Hematopoietic multipotent progenitor cell treated with erythropoietin and hydrocortisone succinate and interleukin-3 and kit ligand, for 6 days (in vitro differentiated cells): ENCODE data around the gene ABLIM1.

Source experiments
- DNase-seq: peaks from one replicate; pipeline ENCODE4 v3.0.0-alpha.2; 2015

Gene ABLIM1

DNA sequence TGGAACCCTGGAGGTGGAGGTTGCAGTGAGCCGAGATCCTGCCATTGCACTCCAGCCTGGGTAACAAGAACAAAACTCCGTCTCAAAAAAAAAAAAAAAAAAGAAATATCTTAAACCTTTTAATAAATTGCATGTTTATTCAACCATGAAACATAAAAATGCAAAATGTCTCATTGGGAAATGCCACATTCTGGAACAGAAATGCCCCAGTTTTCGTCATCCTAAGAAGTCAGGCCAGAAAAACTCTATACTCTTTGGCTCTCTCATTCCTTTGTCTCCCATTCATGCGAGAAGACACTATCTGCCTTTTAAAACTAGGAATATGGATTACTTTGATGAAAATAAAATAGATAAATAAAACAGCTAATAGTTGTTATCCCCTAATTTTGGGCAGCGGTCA is 21.5 kb upstream of the ABLIM1 start:
- DNase-seq = no peak

DNA sequence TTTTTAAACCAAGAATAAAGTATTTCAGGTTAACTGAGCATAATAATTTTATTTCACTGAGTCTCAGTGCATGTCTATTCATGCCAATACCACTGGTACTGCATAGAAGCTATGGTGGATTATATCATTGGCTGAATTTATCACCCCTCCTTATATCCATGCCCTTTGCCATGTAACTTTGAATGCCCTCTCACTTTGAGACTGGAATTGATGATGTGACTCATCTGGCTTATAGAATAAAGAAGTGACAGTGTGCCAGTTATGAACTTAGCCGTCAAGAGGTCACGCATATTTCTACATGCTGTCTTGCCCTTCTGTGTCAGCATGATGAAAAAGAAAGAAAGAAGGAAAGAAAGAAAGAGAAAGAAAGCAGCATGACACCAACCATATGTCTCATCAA is 20.7 kb upstream of the ABLIM1 start:
- no peak for DNase-seq

DNA sequence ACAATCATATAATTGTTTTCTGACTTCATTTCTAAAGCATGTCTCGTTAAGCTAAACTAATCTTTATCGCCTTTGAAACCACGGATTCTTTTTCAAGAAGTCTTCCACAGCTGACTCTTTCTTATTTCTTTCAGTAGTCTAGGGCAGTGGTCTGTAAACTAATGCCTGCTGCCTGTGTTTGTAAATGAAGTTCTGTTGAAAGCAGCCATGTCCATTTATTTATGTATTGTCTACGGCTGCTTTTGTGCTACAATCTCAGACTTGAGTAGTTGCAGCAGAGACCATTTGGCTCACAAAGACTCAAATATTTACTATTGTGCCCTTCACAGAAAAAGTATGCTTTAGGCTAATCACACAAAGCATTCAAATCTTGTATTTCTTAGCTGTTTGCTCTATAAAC is 20.3 kb upstream of the ABLIM1 start:
- no peak for DNase-seq

DNA sequence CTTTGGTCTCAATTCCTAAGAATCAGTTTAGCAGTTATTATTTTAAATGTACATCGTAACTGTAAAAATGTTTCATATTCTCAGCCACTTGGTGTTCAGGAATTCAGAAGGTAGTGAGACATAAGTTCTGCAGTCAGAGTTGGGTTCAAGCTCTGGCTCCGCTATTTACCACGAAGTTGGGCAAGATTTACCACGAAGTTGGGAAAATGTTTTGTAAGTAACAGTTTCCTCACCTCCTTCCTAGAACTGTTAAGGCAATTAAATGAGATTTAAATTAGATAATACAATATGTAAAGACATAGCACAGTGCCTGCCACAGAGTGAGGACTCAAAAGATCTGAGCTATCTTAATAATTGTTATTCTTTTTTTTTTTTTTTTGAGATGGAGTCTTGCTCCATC is 16.3 kb upstream of the ABLIM1 start:
- DNase-seq = peak; percentile 56

DNA sequence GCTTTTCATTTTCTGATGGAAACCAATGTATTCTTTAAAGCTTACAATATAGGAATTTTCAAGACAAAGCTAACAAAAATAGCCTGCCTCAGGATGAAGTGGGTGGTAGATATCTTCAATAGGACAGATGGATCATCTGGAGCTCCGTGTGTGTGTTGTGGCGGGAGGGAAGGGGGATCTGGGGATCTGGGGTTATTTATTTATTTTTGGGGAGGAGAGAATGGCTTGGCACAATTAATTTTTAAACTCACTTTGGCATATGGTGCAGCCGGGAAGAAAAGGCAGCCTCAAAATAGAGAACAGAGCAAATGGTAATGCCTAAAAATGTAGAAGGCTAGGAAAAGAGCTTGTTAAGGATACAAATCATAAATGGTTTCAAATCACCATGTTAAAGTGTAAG is 11.6 kb upstream of the ABLIM1 start:
- DNase-seq = no peak

DNA sequence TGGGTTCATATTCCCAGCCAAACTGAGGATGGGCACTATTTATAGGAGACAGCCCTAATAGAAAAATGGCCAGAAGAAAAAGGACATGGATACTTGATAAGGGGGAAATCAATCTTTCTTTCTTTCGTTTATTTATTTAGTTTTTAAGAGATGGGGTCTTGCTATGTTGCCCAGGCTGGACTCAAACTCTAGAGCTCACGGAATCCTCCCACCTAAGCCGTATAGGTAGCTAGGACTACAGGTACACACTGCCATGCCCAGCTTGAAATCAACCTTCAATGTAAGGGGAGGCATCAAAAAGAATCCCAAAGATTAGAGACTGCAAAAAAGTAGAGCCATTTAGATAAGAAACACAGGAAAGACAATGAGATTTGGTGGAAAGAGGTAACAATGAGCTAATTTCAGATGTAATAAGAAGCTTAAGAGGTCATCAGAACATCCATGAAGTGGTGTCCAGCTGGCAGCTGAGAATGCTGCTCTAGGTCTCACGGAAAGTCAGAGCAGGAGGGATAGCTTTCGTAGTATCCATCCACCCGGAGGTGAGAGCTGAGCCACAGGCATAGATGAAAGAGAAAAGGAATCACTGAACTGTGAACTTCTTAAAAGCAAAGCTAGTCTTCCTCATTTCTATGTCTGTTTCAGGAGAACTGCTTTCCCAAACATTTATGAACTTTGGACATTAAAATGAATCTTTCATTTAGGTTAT is 10.5 kb upstream of the ABLIM1 start:
- no peak for DNase-seq

DNA sequence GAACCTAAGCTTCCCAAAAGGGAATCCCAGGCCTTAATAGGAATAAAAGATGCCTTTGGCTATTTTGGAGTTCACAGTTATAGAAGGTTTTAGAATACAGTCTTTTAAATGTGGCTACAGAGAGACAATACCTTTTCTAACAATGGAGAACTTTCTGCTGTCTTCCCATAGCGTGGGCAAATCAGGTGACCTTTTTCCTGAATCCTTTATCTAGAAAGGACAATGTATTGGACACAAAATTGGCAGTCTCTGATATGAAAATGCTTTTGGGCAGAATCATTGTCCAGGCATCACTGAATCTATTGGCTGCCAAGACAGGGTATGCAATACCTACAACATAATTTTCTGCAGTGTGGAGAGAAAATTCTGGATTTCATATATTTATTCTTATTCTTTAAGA is 7.8 kb upstream of the ABLIM1 start:
- DNase-seq = no peak

DNA sequence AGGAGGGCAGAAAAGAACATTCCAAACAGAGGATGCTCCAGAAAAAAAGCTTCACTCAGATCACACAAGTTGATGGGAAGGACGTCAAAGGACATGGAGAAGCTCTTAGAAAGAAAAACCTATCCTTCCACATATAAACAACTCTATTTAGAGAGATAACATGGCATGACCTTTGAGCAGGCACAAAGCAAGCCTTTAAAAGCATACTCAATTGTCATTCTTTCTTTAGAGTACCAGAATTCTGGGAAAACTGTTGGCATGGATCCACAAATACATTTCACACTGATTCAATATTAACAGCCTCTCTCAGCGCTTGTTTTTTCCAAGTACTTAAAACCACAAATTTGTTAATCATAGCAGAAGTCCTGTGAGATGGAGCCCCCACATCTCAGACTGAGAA is 7.3 kb upstream of the ABLIM1 start:
- no peak for DNase-seq

DNA sequence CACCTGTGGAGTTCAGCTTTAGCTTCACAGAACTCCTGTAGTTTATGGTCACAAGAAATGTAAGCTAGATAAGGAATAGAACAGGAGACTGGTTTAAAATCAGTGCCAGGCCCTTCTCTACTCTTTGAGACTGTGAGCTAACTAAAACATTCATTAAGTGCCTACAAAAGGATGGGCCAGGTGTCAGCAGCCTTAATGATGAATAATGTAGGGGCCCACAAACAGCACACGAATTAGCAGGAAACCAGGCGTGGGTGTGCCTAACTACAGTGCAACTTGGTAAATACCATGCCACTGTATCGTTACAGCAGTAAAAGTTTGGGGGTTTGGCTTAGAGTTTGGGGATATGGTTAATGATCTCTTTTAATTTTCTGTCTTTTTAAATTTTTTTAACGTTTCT is 6.1 kb upstream of the ABLIM1 start:
- DNase-seq = no peak

DNA sequence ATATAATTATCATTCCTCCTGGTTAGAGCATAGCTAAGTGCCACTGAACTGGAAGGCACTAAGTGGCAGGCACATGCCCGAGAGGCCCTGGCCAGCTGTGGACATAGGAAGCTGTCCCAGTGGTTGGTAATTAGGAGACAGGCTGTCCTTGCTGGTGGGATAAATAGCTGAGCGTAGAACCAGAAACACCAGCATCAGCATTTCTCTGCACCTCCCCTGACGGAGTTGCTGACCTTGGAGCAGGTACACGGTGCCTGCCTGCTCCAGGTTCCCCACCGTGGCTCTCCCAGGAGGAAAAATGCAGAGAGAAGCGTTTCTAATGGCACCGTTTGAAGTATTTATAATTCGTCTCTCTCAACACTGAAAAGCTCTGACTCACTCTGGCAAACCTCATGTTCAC is 5.6 kb upstream of the ABLIM1 start:
- no peak for DNase-seq

DNA sequence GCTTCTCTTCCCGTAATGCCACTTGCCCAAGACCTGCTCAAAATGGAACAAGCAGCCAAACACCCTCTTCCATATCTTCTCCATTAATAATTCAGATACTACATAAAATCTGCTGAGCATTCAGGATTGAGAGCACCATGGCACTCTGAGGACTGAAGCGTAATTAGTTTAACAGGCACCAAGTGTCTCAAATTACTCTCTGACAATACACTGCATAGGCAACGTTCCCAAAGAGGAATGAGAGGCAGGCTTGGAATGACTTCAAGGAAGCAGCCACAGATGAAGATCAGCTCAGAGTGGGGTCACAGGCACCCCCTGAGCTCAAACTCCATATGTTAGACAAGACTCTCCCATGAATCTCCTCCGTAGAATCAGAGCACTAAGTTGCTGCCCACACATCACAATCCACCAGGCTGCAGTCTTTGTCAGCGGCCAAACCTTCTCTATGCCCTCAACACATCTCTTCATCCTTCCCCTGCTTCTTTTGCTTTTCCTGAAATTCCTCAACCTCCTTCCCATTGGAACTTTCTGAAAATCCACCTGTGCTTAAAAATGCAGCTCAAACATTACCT is 4.7 kb upstream of the ABLIM1 start:
- no peak for DNase-seq

DNA sequence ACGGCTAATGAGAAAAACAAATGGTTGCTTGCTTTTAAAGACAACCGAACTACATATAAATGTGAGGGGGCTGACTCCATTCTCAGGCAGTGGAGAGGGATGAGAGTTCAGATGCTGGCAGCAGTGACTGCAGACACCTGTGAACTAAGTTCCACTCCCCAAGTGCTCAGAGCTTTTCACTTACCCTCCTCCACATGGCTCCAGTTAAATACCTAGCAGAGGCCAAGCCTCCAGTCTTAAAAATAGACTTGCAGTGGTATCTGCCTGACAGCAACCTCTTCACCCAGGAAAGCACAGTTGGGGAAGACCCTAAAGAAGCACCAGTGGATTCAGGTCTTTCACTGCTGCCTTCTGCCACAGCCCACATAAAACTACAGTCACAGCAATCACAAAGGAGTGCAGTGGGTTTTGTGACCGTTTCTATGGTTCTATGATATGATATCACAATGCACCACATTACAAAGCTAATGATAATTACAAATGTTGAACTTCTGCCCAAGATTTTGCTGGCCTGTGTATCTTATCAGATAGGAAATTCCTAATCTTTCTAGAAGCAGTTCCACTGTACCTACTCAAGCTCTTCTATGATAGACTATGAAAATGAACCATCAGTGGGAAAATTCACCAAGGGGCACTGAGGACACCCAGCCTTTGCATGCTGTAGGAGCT is 3.3 kb upstream of the ABLIM1 start:
- peak; percentile 76 for DNase-seq

DNA sequence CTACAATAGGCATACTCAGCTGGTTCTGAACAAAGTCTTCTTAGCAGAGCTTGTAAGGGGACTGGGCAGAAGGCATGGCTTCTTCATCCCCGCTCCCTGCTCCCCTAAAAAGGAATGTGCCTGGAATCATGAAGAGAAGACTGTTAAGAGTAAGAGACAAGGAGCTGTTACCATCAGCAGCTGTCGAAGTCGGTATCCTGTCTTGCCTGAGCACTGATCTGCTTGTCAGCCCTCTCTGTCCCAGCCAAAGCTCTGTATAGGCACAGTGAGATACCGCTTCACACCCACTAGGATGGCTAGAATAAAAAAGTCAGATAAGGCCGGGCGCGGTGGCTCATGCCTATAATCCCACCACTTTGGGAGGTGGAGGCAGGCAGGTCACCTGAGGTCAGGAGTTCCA is 2.4 kb downstream of the ABLIM1 start:
- DNase-seq = peak; percentile 36

DNA sequence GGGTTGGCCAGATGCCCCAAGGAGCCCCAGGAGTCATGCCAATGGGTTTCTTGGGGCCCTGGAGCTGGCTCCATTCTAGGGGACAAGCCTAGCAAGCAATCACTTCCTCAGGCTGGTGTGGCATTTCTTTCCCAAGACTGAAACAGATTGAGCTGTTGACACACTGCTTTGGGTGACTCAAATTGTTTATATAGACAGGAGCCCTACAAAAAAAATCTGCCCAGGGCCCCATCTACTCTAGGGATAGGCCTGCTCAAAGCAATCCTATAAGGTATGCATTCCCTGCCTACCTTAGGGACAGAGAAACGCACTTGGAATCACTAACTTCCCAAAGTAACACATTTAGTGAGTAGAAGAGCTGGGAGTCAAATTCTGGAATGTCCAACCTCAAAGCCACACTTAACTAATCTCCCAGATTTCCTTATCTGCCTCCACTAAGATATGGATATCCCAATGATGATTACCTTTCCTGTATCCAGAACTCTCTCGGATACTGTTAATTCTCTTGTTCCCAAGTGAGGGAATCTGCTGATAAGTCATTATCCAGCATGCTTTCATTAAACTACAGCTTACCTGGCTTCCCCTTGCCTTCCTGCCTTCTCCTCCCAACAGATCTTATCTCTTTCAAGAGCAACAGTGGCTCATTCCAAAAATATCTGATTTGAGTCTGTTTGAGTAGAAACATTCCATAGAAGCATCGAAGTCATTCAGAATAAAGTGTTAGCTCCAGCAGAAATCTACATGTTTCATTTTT is 3.1 kb downstream of the ABLIM1 start:
- no peak for DNase-seq

DNA sequence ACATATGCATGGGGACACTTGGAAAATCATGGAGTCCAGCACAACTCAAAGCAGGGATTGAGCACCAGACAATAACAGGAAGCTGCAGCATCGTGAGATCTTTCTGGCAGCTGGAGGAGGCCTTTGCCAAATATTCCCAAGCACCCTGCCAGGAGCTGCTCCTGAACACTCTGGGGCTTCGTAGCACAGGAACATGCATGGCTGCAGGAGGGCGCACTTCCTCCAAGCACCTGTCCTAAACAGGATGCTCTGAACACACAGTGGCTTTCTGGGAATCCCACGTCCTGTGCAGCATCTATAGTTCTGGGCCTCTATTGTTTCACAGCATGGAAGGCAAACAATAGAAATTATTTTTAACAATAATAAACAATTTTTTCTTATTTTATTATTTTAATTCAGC is 4.1 kb downstream of the ABLIM1 start:
- DNase-seq = no peak

DNA sequence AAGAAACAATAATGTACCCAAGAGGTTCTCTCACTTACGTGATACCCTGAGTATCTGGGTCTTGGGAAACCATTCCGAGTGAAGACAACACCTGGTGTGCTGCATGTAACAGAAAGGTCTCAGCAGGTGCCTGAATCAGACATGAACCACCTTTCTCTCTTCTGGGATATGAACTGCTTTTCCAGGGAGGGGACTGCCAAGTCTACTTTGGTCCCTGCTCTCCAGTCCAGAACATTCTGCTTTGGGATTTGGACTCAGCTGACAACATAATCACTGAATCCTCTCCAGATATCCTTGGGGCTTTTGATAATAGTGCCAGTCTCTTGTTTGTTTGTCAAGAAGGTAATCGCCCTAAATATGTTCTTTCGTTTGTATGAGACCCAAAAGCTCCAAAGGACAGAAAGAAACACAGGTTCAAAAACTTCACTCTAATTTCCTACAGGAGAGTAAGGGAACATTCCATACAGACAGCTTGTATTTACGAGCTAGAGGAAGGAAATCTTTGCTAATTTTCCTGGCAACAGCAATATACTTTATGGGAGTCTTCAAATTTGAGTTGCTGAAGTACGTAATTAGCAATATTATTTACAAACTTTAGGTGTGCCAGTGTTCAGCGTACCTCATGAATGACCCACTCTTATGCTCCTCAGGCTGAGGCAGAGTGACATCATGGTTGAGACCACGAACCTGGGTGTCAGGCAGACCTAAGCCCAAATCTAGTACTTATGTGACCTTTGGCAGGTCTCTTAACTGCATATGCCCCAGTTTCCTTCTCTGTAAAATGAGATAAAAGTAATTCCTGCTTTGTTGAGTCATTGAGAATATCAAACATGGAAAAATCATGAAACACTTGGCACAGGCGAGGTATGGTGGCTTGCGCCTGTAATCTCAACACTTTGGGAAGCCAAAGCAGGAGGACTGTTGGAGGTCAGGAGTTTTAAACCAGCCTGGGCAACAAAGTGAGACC is 5.4 kb downstream of the ABLIM1 start:
- no peak for DNase-seq

DNA sequence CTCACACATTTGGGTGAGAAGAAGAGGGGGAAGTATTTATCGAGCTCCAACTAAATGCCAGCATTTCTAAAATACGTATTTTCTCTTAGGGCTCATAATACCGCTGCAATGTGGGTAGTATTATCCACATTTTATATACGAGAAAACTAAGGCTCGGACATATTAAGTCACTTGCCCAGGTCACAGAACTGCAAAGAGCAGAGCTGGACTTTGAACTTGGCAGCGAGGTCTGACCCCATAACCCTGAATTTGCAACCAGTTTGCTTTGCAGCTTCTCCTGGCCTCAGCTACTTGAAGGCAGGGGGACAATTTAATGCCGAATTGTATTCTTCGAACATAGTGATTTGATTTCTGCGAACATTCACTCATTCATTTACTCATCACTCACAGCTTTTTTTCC is 7.2 kb downstream of the ABLIM1 start:
- DNase-seq = no peak

DNA sequence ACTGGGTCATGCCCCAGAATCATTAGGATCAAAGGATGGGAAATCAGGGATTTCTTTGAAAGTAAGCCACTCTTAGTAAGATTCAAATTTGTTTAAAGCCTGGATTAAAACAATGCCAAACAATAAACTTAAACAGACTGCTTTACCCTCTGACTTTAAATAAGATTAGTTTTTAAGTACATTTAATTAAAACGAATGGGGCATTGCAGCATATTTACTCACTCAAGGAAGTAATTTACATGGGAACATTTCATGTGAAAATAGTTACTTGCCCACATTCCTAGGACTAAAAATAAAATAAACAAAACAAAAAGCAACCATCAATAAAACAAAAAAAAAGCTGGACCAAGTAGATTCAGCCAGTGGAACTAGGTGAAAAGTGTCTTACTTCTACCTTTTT is 7.8 kb downstream of the ABLIM1 start:
- no peak for DNase-seq

DNA sequence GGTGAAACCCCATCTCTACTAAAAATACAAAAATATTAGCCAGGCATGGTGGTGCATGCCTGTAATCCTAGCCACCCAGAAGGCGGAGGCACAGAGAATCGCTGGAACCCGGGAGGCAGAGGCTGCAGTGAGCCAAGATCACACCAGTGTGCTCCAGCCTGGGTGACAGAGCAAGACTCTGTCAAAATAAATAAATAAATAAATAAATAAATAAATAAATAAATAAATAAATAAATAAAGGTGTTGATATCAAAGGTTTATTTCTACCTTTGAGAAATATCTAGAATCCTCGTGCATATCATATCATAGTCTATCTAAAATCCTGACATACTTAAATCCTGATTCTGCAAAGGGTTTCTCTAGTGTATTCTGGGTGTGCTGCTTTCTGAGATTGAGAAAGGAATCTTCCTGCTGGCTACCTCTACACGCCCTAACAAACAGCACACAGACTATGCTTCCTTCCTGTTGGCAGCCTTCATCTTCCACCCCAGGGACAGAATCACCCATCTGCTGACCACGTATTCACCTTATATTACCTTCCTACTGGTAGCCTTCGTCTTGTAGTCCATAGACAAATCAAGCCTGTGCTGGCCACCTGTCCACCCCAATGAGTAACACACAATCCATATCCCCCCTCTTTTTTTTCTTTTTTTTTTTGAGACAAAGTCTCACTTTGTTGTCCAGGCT is 8.7 kb downstream of the ABLIM1 start:
- DNase-seq = no peak

DNA sequence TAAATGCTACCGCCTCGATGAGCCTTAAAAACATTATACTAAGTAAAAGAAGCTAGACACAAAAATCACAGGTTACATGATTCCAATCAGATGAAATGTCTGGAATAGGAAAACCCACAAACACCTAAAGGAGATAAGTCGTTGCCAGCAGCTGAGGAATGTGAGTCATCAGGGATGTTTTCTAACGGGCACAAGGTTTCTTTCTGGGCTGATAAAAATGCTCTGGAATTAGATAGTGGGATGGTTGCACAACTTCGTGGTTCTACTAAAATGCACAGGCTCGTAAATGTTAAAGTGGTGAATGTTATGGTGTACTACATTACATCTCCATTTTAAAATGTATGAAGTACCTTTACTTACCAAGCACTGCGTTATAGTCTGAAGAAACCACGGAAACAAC is 9.7 kb downstream of the ABLIM1 start:
- DNase-seq = peak; percentile 75

DNA sequence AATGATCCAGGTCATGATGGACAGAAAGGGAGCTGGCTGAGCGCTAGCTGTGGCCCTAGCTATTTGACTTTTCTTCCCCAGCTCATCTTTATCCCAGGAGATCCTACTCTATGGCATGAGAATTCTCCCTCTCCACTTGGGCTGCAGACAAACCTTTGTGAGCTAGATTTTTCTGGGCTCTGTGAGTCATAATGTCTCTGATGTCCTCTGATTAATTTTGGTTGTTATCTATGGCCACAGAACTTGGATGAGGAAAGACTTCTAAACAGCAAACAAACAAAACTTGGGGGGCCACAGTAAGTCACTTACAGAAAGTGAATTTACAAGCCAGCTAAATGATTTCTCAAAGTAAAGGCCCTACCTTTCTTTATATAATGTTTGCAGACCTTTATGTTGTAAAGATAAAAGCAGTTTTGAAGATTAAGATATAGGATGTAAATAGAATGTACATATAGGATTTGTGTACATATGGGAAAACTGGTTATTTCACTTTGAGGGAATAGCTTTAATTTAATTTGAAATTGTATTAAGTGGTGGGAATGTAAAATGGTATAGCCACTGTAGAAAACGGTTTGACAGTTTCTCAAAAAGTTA is 10.4 kb downstream of the ABLIM1 start:
- DNase-seq = peak; percentile 51

DNA sequence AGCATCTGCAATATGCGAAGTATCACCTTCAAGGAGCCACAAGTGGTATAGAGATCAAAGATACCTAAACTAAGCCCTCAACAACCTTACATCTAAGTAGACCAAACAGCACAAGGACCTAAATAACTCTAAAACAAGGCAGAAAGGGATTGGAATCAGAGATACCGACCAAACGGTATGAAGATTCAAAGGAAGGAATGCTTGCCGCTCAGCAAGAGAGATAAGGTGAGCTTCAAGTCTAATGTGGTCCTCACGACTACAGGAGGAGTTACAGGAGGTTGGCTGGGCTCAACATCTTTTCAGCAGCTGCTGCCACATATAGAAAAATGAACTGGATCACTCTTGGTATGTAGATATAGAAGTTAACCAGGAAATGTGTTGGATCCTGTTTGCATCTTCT is 11.6 kb downstream of the ABLIM1 start:
- no peak for DNase-seq
